ENCODE measurements around the gene SCFD2.
"Not testable (repeated sequence)": the region's sequence is repeated elsewhere in the genome, so short reads cannot be mapped to it uniquely, and the experiment has no call there.

The SCFD2 gene

GRCh38 chr4:53236624-53237023 is 129.2 kb downstream of the SCFD2 start:
- not testable (repeated sequence) for DNase-seq

GRCh38 chr4:53235547-53235946 is 130.3 kb downstream of the SCFD2 start:
- DNase-seq = no peak

DNA sequence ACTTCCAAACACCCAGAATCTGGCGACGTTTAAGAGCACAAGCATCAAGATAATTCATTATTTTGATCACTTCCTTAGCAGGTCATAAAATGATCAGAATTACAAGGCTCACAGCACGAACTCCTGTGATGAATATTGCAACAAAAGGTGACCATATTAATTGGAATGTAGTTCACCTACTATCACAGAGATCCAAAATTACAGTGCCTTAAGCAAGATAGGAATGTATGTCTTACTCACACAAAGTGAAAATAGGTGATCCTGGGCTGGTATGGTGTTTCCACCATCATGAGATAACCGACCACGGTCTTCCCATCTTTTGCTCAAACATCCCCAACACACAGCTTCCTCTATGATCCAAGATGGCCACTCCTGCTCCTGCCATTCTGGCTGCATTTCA is 131.2 kb downstream of the SCFD2 start:
- DNase-seq = no peak

DNA sequence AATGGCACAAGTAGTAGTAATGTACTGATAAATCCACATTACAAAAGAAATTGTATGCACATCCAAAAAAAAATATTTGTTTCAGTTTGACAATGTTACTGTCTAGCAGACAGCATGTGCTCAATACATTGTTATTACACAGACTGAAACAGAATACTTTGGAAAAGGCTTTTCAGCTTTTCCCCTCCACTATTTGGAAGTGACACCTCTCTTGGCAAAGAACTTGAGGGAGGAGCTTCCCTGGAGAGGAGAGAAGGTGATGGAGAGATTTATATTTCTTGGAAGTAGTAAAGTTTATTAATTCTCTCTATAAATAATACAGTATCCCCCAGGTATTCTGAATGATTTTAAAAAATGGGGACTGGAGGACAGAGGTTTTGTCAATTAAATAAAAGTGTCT is 131.8 kb downstream of the SCFD2 start:
- no peak for DNase-seq

DNA sequence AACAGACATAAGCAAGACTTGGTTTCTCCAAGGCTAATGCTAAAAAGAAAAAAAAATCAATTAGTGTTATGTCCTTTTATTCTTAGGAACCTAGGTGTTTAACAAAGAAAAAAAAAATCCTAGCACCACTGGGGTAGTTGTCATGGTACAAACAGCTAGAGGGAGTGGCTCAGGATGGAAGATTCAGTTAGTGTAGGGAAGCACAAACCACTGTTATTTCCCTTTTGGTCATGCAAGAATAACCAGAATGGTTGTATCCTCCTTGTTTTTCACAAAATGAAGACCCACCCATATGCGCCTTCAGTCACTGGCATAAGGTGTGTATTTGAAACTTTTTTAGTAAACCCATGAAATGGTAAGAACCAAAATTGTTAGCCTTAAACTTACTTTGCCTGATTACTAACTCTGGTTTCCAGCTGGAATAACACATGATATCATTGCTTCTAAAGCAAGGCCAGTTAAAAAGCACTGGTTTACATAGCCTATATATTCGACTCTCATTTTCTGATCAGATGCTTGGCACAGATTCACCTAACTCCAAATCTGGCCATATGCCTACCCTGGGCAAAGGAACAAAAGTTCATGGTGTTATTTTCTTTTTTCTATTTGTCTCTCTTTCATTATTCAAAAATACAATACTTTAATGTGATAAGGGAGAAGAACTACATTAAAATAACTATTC is 132.6 kb downstream of the SCFD2 start:
- DNase-seq = no peak

GRCh38 chr4:53232371-53232770 is 133.5 kb downstream of the SCFD2 start:
- DNase-seq = no peak

- no peak for DNase-seq
These were observed 137.8 kb downstream of the SCFD2 start for GRCh38 chr4:53228036-53228435.

DNA sequence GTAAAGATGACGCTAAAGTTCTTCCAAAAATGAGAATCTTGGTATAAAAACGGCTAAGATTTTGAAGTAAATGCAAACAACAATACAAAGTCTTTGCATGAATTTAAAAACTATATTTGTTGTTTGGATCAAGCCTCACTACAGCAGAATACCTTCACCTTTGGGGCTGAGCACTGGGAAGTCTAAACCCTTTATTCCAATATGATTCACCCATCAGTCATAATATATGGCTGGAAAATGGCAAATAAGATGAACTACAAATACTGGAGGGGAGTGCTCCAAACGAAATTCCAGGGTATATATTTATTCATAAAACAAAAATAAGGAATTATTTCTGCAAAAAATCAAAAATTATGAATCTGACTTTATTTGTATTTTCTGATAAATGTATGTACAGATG is 138.4 kb downstream of the SCFD2 start:
- DNase-seq = no peak

- DNase-seq = no peak
These were observed 143.9 kb downstream of the SCFD2 start for GRCh38 chr4:53221832-53222480.

- not testable (repeated sequence) for DNase-seq
These were observed 146.7 kb downstream of the SCFD2 start for GRCh38 chr4:53219148-53219547.

DNA sequence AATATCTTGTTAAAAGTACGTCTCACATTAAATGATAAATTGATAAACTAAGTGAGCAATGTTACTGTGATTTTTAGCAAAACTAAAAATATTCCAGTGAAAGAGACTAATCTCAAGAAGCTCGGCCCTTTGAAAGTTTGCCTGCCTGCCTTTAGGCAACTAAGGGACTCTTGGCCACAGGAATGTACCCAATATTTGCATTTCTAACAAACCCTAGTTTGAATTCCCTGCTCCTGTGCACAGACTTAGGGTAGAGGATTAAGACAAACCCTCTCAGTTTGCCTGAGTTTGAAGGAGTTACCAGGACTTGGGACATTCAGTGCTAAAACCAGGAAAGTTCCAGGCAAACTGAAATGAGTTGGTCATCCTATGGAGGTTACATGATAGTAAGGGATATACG is 157.1 kb downstream of the SCFD2 start:
- DNase-seq = no peak

DNA sequence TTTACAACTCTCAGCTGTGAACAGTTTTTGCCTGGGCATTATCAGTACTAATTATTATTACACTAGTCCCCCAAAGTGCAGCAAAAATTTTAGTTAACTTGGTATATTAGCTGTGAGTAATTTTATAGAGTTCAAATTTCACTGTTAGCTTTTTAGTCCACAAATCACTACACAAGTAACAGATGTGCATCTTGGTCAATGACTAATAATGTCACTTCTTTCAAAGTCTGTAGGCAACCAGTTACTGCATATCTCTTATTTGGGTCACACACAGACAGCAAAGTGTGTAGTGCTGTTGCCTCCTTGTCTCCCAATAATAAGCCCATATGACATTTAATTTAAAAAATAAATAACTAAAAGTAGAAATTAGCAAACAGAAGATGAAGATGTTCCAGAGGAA is 159.9 kb downstream of the SCFD2 start:
- DNase-seq = no peak

- DNase-seq = no peak
These were observed 166.5 kb downstream of the SCFD2 start for GRCh38 chr4:53199356-53199755.

DNA sequence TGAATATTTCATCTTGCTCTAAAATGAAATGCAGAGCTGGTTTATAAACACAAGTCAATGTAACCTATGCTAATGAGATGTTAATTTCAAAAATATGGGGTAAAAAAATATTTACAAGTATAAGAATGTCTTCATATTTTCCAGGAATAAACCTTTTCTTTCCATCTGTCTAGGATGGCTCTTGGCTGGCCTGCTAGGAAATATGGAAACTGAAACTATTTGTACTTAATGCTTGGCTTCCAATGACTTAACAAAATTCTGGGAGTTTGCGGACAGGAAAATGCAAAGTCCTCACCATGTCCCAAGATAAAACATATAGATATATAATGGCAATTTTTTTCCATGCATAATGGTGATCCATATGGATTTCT is 168.1 kb downstream of the SCFD2 start:
- no peak for DNase-seq

- DNase-seq = no peak
These were observed 168.7 kb downstream of the SCFD2 start for GRCh38 chr4:53196882-53197771.

- no peak for DNase-seq
These were observed 169.8 kb downstream of the SCFD2 start for GRCh38 chr4:53195815-53196661.

DNA sequence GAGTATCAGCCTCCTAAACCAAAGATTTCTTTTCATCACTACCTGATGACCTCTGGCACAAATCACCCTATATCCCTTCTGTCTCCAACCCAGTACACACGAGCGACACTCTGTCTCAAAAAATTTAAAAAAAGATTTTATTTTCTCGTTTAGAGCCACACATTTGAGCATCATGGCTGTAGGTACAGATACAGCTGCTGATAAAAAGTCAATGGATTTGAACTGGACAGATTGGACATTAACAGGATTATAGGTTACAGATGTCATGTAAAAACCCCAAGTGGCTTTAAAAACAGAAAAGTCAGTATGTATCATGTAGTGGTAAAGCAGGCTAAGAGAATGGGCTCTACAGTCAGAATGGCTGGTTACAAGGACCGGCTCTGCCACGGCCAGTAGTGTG is 171.1 kb downstream of the SCFD2 start:
- no peak for DNase-seq

- DNase-seq = no peak
These were observed 172.8 kb downstream of the SCFD2 start for GRCh38 chr4:53193111-53193510.

- DNase-seq = no peak
These were observed 173.4 kb downstream of the SCFD2 start for GRCh38 chr4:53192496-53192895.

DNA sequence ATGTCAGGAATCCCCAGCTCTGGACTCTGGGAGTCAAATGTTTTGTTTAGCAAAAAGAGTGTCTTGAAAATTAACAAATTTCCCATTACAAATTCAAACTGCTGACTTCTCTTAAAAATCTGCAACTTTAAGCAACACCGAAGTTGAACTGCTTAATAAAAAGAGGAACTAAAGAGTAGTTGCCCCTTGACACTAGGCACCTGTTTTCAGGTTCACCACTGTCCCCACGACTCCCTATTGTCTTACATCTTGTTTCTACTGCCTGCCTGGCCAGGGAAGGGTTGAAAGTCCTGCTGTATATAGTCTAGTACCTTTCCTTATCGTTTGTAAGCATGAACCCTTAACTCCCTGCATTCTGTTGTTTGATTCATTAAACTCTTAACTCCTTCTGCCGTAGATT is 173.9 kb downstream of the SCFD2 start:
- DNase-seq = no peak

DNA sequence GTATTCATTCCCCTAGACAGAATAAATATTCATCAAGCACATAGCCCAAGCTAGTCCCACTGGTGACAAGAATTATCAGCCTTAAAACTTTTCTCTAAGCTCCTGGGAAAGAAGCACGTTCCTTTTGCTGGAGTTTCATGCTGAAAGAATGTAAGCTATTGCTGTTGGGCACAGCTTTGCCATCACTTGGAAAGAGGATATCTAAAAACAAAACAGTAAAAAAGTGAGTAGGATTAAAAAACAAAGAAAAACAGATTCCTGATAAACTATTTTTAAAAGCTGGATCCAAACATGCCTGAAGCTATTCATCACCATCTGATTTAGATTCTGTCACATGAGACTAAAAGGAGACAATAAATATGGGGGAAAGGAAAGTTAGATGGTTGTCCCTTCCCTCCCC is 176.8 kb downstream of the SCFD2 start:
- no peak for DNase-seq

- no peak for DNase-seq
These were observed 179.0 kb downstream of the SCFD2 start for GRCh38 chr4:53186714-53187358.
